GM21529 (cell line): Measurements from ENCODE around the gene KCNG4.
"Not testable (repeated sequence)": the region's sequence is repeated elsewhere in the genome, so short reads cannot be mapped to it uniquely, and the experiment has no call there.

Experiments used
- ATAC-seq: cut with Tn5 transposase; IDR thresholded peaks from one replicate; pipeline ENCODE4 v1.9.1; 2021; ENCODE audit not compliant: unreplicated experiment

KCNG4 gene

GRCh38 chr16:84212154-84212553, 27.7 kb downstream of the KCNG4 start:
- no peak for ATAC-seq

GRCh38 chr16:84209989-84210388, 29.8 kb downstream of the KCNG4 start:
- ATAC-seq, result no peak

- no peak for ATAC-seq
Measured at GRCh38 chr16:84207879-84208278, 31.9 kb downstream of the KCNG4 start.

- no peak for ATAC-seq
Measured at GRCh38 chr16:84207251-84207650, 32.6 kb downstream of the KCNG4 start.

- no peak for ATAC-seq
Measured at GRCh38 chr16:84205976-84206691, 33.7 kb downstream of the KCNG4 start.

GRCh38 chr16:84205123-84205522, 34.7 kb downstream of the KCNG4 start:
- not testable (repeated sequence) for ATAC-seq

- not testable (repeated sequence) for ATAC-seq
Measured at GRCh38 chr16:84204551-84204950, 35.3 kb downstream of the KCNG4 start.

GRCh38 chr16:84199861-84200260, 40.0 kb downstream of the KCNG4 start:
- no peak for ATAC-seq

- ATAC-seq, result no peak
Measured at GRCh38 chr16:84199097-84199496, 40.7 kb downstream of the KCNG4 start.

- no peak for ATAC-seq
Measured at GRCh38 chr16:84198401-84198800, 41.4 kb downstream of the KCNG4 start.

GRCh38 chr16:84197466-84198128, 42.2 kb downstream of the KCNG4 start:
- no peak for ATAC-seq

GRCh38 chr16:84196727-84197394, 43.0 kb downstream of the KCNG4 start:
- ATAC-seq, result no peak

GRCh38 chr16:84196101-84196500, 43.7 kb downstream of the KCNG4 start:
- ATAC-seq, result no peak

GRCh38 chr16:84195201-84196093, 44.4 kb downstream of the KCNG4 start:
- ATAC-seq, result no peak

- ATAC-seq, result no peak
Measured at GRCh38 chr16:84194470-84195200, 45.2 kb downstream of the KCNG4 start.

GRCh38 chr16:84194018-84194417, 45.8 kb downstream of the KCNG4 start:
- ATAC-seq, result no peak

- no peak for ATAC-seq
Measured at GRCh38 chr16:84193480-84193879, 46.3 kb downstream of the KCNG4 start.

- ATAC-seq, result no peak
Measured at GRCh38 chr16:84191466-84191865, 48.3 kb downstream of the KCNG4 start.

GRCh38 chr16:84190731-84191388, 49.0 kb downstream of the KCNG4 start, which contains the start of gene ADAD2:
TSS of gene ADAD2 (plus strand) at chr16:84191157. CDS start at chr16:84191231, 74 bp downstream.
- ATAC-seq, result no peak
